Stimulated activated CD4-positive, alpha-beta T cell treated with anti-CD3 and anti-CD28 coated beads, TNF-alpha, amount 100 ng/mL, for 24 hours (primary cell): ENCODE results near the gene SAMD3.
"Not testable (repeated sequence)": the region's sequence is repeated elsewhere in the genome, so short reads cannot be mapped to it uniquely, and the experiment has no call there.

Experiments
- DNase-seq, 3 experiments: peaks; one replicate each; pipeline ENCODE4 v3.0.0-alpha.2; 2020; ENCODE audit warnings: low read depth in 3 of 3

Gene SAMD3

GRCh38 chr6:130134582-130134981 is 88.2 kb downstream of the SAMD3 start:
- no peak for DNase-seq

- DNase-seq: peak in 1 of 3 experiments; percentile 29
These were observed 90.5 kb downstream of the SAMD3 start for GRCh38 chr6:130132286-130132701.

GRCh38 chr6:130129762-130130246 is 92.9 kb downstream of the SAMD3 start:
- no peak for DNase-seq

GRCh38 chr6:130128326-130128725 is 94.4 kb downstream of the SAMD3 start:
- no peak for DNase-seq

GRCh38 chr6:130127195-130127594 is 95.6 kb downstream of the SAMD3 start:
- no peak for DNase-seq

GRCh38 chr6:130122243-130122642 is 100.5 kb downstream of the SAMD3 start:
- no peak for DNase-seq

- DNase-seq: no peak
These were observed 102.0 kb downstream of the SAMD3 start for GRCh38 chr6:130120731-130121130.

- DNase-seq: no peak
These were observed 103.5 kb downstream of the SAMD3 start for GRCh38 chr6:130119211-130119610.

- no peak for DNase-seq
These were observed 104.5 kb downstream of the SAMD3 start for GRCh38 chr6:130118236-130118635.

GRCh38 chr6:130117187-130117701 is 105.5 kb downstream of the SAMD3 start:
- DNase-seq: not testable (repeated sequence)

- no peak for DNase-seq
These were observed 106.5 kb downstream of the SAMD3 start for GRCh38 chr6:130116273-130116672.

GRCh38 chr6:130115036-130115435 is 107.7 kb downstream of the SAMD3 start:
- no peak for DNase-seq

GRCh38 chr6:130113201-130113710 is 109.5 kb downstream of the SAMD3 start:
- no peak for DNase-seq

- no peak for DNase-seq
These were observed 111.7 kb downstream of the SAMD3 start for GRCh38 chr6:130111031-130111430.

GRCh38 chr6:130107710-130108109 is 115.0 kb downstream of the SAMD3 start:
- DNase-seq: no peak

GRCh38 chr6:130105996-130106704 is 116.6 kb downstream of the SAMD3 start:
- no peak for DNase-seq

- DNase-seq: no peak
These were observed 123.6 kb downstream of the SAMD3 start for GRCh38 chr6:130099119-130099518.

GRCh38 chr6:130098317-130098716 is 124.4 kb downstream of the SAMD3 start:
- DNase-seq: no peak
